BLaER1 (cell line): ENCODE measurements around the gene MYO1B.

Experiments
- H3K27ac ChIP-seq: shearing (Covaris generic); formaldehyde crosslinking; 2 replicates; pipeline ENCODE4 v1.8.1; 2022
- H3K27me3 ChIP-seq: shearing (Covaris generic); formaldehyde crosslinking; 2 replicates; pipeline ENCODE4 v1.8.1; 2022
- H3K36me3 ChIP-seq: shearing (Covaris generic); formaldehyde crosslinking; 2 replicates; pipeline ENCODE4 v1.8.1; 2022
- H3K4me1 ChIP-seq: shearing (Covaris generic); formaldehyde crosslinking; 2 replicates; pipeline ENCODE4 v1.8.1; 2022
- H3K4me2 ChIP-seq: shearing (Covaris generic); formaldehyde crosslinking; 2 replicates; pipeline ENCODE4 v1.8.1; 2022
- H3K4me3 ChIP-seq: shearing (Covaris generic); formaldehyde crosslinking; 2 replicates; pipeline ENCODE4 v1.8.1; 2022
- H3K9ac ChIP-seq: shearing (Covaris generic); formaldehyde crosslinking; 2 replicates; pipeline ENCODE4 v1.8.1; 2022
- H3K9me3 ChIP-seq: shearing (Covaris generic); formaldehyde crosslinking; 2 replicates; pipeline ENCODE4 v1.8.1; 2022
- H4K20me1 ChIP-seq: shearing (Covaris generic); formaldehyde crosslinking; 2 replicates; pipeline ENCODE4 v1.8.1; 2022
- Cebpa-rat ChIP-seq: shearing (Covaris generic); IDR thresholded peaks from 2 replicates; pipeline ENCODE4 v1.8.1; 2022

Gene MYO1B

DNA sequence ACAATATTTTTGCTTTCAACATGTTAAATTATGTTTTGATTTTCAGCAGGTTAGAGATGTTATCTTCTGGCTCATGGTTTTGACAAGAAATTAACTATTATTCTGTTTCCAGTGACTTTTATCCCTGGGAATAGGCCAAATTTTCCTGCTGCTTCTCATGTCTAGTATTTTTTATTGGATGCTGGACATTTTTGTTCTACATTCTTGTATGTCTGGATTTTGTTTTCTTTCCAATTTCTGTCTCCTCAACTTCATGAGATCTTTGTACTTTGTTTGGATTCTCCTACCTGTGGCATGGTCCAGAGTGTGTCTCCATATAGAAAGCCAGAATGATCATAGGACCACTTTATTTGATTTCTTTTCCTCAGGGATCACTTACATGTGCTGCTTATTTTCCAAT lies 33.1 kb upstream of the MYO1B start:
- H3K27me3 ChIP-seq, result no peaks in the 10 kb centered on the region
- TF ChIP-seq Cebpa-rat, result no peak

DNA sequence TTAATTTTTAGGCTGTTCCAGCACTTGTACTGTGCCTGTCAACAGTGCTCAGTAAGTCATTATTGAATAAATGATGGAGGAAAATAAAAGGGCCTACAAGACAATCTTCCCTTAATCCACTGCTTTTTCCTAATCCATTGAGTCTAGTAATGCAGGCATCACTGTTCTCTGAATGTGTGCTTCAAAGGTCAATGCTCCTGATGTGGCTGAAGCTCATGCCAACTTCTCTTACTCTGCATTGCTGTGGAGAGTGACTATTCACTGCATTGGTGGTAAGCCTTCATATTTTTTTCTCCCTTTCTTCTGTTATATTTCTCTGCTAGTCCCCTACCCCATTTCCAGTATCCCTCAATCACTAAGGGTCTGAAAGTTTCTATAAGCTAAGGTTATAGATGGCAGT lies 31.9 kb upstream of the MYO1B start:
- no peaks in the 10 kb centered on the region for H3K36me3 ChIP-seq
- no peaks in the 10 kb centered on the region for H3K27me3 ChIP-seq
- H3K9me3 ChIP-seq, result peaks cover 12% of the 10 kb centered on the region
- TF ChIP-seq Cebpa-rat, result no peak
- no peak overlapping the region for H3K4me3 ChIP-seq
- H3K9ac ChIP-seq, result no peak overlapping the region
- no peak overlapping the region for H3K27ac ChIP-seq
- H3K4me2 ChIP-seq, result no peak overlapping the region
- no peaks in the 10 kb centered on the region for H3K4me1 ChIP-seq
- H4K20me1 ChIP-seq, result no peaks in the 10 kb centered on the region

More for the DNA sequence above, 33.1 kb upstream of the MYO1B start:
- Histone ChIP-seq H3K27ac (no peak overlapping the region), H3K4me2 (no peak overlapping the region), H3K4me3 (no peak overlapping the region), H4K20me1 (no peaks in the 10 kb centered on the region), H3K4me1 (no peaks in the 10 kb centered on the region), H3K9ac (no peak overlapping the region), H3K9me3 (peaks cover 12% of the 10 kb centered on the region), H3K36me3 (no peaks in the 10 kb centered on the region)

DNA sequence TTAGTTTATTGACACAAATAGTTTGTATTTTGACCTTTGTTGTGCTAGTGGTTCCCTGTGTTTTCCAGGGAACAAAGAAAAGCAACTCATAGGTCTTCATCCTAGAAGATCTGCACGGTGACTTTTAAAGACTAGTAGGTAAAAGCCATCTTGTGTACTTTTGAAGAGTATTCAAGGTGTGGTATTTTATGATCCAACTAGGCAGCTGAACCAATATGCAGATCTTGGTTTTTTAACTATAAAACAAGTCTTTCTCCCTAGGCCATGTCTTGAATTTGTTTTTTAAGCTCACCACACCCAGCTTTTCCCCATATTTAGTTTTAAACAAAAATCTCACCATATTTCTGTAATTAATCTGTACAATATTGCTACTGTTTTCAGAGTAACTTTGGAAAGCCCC lies 30.0 kb upstream of the MYO1B start:
- Histone ChIP-seq H3K9me3 (peaks cover 14% of the 10 kb centered on the region), H3K4me3 (no peak overlapping the region), H3K9ac (no peak overlapping the region), H3K27me3 (no peaks in the 10 kb centered on the region), H3K27ac (no peak overlapping the region), H3K4me2 (no peak overlapping the region), H3K36me3 (no peaks in the 10 kb centered on the region), H4K20me1 (no peaks in the 10 kb centered on the region), H3K4me1 (no peaks in the 10 kb centered on the region)
- TF ChIP-seq Cebpa-rat, result no peak

DNA sequence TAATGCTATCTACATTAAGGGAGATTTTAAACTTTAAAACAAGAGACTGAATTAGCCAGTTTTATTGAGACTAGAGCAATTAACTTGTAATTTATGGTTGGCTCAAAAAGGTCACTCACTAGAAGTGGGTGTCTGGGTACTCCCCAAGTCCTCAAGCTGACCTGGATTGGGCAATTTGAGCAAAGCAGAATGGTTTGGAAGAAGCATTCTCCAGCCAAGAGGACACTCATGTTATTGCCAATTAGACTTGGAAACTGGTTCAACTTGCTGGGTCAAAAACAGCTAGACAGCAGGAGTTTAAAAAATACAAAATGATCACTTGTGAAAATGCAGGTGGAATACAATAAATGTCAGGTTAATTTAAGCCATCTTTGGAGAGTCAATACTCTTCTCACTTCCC lies 29.5 kb upstream of the MYO1B start:
- Histone ChIP-seq H3K36me3 (no peaks in the 10 kb centered on the region), H3K4me3 (no peak overlapping the region), H3K27me3 (no peaks in the 10 kb centered on the region), H3K27ac (no peak overlapping the region), H3K9me3 (peaks cover 19% of the 10 kb centered on the region), H3K4me2 (no peak overlapping the region), H3K9ac (no peak overlapping the region), H3K4me1 (peaks cover 4% of the 10 kb centered on the region), H4K20me1 (no peaks in the 10 kb centered on the region)
- TF ChIP-seq Cebpa-rat, result no peak

DNA sequence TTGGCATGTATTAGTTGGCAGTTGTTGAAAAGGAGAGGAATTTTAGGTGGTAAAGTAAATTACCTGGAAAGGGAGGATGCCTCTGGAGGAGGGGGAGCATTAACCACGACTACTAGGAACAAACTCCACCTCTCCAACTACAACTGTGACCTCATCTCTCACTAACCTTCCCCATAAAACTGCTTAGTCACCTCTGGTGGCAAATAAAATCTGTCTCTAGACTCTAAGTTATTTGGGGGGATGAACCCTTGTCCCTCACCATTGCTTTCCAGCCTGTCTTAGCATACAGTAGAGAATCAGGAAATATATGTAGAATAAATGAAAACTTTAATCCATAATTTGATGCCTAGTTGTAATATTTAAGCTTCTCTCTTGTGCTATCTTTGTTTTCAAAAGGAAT lies 27.6 kb upstream of the MYO1B start:
- Histone ChIP-seq H3K4me1 (peaks cover 23% of the 10 kb centered on the region), H3K4me3 (no peak overlapping the region), H3K36me3 (no peaks in the 10 kb centered on the region), H3K4me2 (no peak overlapping the region), H4K20me1 (no peaks in the 10 kb centered on the region), H3K9ac (no peak overlapping the region), H3K27ac (no peak overlapping the region), H3K9me3 (peaks cover 16% of the 10 kb centered on the region), H3K27me3 (no peaks in the 10 kb centered on the region)
- TF ChIP-seq Cebpa-rat, result no peak

DNA sequence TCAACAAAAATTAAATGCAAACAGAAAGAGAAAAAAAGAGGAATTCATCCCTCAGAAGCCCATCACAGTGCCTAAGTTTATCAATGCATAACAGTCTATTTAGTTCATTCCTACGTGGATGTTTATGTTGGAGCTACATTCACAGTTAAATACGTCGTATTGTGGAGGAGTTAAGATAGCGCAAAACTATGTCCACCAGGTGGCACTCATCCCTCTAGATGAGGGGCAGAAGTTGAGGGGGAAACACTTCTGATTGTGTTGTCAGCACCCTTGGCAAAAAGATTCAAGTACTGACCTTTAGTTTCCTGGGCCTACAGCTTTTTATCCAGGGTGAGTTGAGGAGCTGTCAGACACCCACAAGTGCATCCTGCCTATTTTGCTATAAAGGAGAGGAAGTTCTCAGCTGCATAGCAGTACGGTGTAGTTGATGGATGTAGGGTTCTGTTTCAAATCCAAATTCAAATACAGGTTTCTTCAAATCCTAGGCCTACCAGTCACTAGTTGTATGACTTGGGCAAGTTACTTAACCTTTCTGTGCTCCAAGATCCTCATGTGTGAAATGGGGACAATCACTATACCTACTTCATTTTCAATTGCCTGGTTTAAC lies 26.8 kb upstream of the MYO1B start:
- H3K9ac ChIP-seq, result no peak overlapping the region

DNA sequence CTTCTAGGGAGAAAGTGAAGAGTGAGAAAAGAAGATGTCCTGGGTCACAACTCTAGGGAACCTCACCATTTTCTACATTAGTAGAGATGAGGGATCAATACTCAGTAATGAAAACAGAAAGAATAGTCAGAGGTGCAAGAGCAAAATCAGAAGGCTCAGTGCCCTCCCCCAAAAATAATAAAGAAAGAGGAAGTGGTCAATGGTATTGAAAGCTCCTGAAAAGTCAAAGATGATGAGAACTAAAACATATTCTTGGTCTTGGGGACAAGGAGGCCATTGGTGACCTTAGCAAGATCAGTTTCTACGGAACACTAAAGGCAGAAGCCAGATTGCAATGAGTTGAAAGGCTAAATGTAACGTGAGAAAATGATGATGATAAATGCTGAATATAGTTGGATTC lies 24.5 kb upstream of the MYO1B start:
- H3K27ac ChIP-seq, result no peak overlapping the region
- H3K27me3 ChIP-seq, result no peaks in the 10 kb centered on the region
- peaks cover 37% of the 10 kb centered on the region for H3K4me1 ChIP-seq
- H3K9me3 ChIP-seq, result peaks cover 16% of the 10 kb centered on the region
- H3K4me2 ChIP-seq, result peak overlapping the region; percentile 31; the same call in 1 of the 2 replicates
- no peak overlapping the region for H3K4me3 ChIP-seq
- no peaks in the 10 kb centered on the region for H4K20me1 ChIP-seq
- TF ChIP-seq Cebpa-rat, result no peak
- no peaks in the 10 kb centered on the region for H3K36me3 ChIP-seq
- H3K9ac ChIP-seq, result no peak overlapping the region

More for the DNA sequence above, 26.8 kb upstream of the MYO1B start:
- no peaks in the 10 kb centered on the region for H3K36me3 ChIP-seq
- H3K4me2 ChIP-seq, result no peak overlapping the region
- H3K27me3 ChIP-seq, result no peaks in the 10 kb centered on the region
- peaks cover 31% of the 10 kb centered on the region for H3K4me1 ChIP-seq
- H3K4me3 ChIP-seq, result no peak overlapping the region
- no peak overlapping the region for H3K27ac ChIP-seq
- no peaks in the 10 kb centered on the region for H4K20me1 ChIP-seq
- H3K9me3 ChIP-seq, result peaks cover 16% of the 10 kb centered on the region
- no peak for TF ChIP-seq Cebpa-rat

DNA sequence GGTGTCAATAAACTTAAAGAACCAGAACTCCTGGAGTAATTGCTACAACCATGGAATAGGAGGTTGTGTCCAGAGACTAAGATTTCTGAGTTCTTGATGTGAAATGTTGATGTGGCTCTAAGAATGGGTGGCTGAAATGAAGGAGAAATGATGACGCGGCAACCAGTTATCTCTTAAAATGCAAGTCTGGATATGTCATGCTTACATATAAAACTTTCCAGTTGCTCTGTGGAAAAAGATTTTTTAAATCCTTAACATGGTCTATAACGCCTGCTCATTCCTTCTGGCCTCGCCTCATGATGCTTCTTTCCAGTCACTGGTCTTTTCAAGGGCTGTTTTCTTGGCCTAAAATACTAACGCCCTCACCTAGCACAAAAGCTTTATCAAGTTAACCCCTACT lies 23.5 kb upstream of the MYO1B start:
- TF ChIP-seq Cebpa-rat, result no peak
- H3K4me1 ChIP-seq, result peaks cover 37% of the 10 kb centered on the region
- no peak overlapping the region for H3K27ac ChIP-seq
- no peaks in the 10 kb centered on the region for H3K27me3 ChIP-seq
- H3K4me3 ChIP-seq, result no peak overlapping the region
- H3K36me3 ChIP-seq, result no peaks in the 10 kb centered on the region
- H4K20me1 ChIP-seq, result no peaks in the 10 kb centered on the region
- H3K4me2 ChIP-seq, result peak overlapping the region; percentile 7; the same call in 1 of the 2 replicates
- peaks cover 16% of the 10 kb centered on the region for H3K9me3 ChIP-seq
- H3K9ac ChIP-seq, result no peak overlapping the region

DNA sequence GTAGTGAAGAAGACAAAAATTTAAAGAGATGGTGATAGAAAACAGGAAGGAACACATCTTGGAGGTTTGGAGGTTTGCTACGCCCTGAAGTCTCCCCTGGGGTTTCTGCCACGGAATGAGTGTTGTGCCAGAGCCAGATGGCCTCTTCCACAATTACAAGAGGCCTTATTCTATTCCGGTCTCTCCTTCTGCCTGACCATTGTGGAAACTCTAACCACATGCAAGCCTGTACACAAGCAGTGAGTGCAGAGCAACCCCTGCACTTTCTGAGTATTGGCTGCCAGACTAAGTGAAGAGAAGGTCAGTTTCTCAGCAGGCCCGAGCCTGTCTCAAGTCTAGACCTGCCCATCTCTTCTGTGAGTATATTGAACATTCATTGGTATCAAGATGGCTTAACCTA lies 22.7 kb upstream of the MYO1B start:
- Histone ChIP-seq H3K9me3 (peaks cover 16% of the 10 kb centered on the region), H3K27me3 (no peaks in the 10 kb centered on the region), H3K36me3 (no peaks in the 10 kb centered on the region), H3K4me3 (no peak overlapping the region), H3K9ac (peak overlapping the region; percentile 62; the same call in 1 of the 2 replicates), H3K4me1 (peaks cover 37% of the 10 kb centered on the region), H4K20me1 (no peaks in the 10 kb centered on the region), H3K4me2 (peak overlapping the region; percentile 78), H3K27ac (peak overlapping the region; percentile 68; the same call in 1 of the 2 replicates)
- no peak for TF ChIP-seq Cebpa-rat

DNA sequence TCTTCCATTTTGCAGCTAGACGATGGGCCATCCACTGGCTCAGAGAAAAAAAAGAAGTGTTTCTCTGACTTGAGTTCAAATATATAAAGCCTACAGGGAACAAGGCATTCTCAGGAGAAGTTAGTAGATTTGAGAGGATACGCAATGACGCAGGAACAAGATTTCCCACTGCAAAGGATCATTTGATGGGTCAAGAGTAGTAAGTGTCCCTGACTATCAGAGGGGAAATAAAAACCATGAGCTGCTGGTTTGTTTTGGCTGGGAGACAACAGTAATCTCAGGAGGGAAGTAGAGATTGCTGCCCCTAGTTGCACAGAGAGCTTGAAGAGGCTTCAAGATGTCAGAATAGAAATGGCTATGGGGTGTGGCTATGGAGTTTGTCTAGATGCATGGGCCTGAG lies 22.3 kb upstream of the MYO1B start:
- peak overlapping the region; percentile 78 for H3K4me2 ChIP-seq
- H4K20me1 ChIP-seq, result no peaks in the 10 kb centered on the region
- peak overlapping the region; percentile 62; the same call in 1 of the 2 replicates for H3K9ac ChIP-seq
- H3K9me3 ChIP-seq, result peaks cover 16% of the 10 kb centered on the region
- H3K4me1 ChIP-seq, result peaks cover 37% of the 10 kb centered on the region
- no peak overlapping the region for H3K4me3 ChIP-seq
- no peaks in the 10 kb centered on the region for H3K36me3 ChIP-seq
- H3K27me3 ChIP-seq, result no peaks in the 10 kb centered on the region
- H3K27ac ChIP-seq, result peak overlapping the region; percentile 68; the same call in 1 of the 2 replicates
- no peak for TF ChIP-seq Cebpa-rat

DNA sequence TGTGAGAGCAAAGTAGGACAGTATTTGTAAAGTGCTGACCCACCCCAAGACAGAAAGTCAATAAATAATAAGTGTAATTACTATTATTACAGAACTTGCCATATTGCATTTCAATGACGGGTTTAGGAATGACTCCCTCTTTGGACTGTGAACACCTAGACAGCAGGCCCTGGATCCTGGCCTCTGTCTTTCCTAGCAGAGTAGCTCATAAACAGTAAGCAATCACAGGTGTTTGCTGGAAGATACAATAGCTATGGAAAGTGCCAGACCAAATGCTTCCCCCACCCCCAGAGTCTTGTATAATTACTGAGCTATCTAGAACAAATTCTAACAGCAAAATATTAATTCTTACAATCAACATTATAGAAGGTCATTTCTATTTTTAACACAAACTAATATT lies 20.1 kb upstream of the MYO1B start:
- Histone ChIP-seq H3K9ac (no peak overlapping the region), H3K27ac (no peak overlapping the region), H3K36me3 (no peaks in the 10 kb centered on the region), H4K20me1 (no peaks in the 10 kb centered on the region), H3K4me1 (peaks cover 49% of the 10 kb centered on the region), H3K4me2 (no peak overlapping the region), H3K4me3 (no peak overlapping the region), H3K27me3 (no peaks in the 10 kb centered on the region), H3K9me3 (peaks cover 14% of the 10 kb centered on the region)
- TF ChIP-seq Cebpa-rat, result no peak
